D721Med (cell line): ENCODE results near the gene TRPM1.

Experiments
- DNase-seq: peaks from one replicate; pipeline ENCODE4 v3.0.0; 2011; ENCODE audit warnings: low spot score; ENCODE audit not compliant: insufficient read length
- FAIRE-seq: peaks from 2 replicates; lab custom pipeline; 2011; peaks lifted over from hg19 to GRCh38; lab: Jason Lieb, UNC
- TF ChIP-seq, protein P1 (sequence below): IDR thresholded peaks from 2 replicates; pipeline ENCODE4 v1.5.1; 2012; ENCODE audit warnings: mild to moderate bottlenecking, control low read depth; ENCODE audit not compliant: insufficient read depth; ENCODE audit errors: missing control alignments

TRPM1 gene

DNA sequence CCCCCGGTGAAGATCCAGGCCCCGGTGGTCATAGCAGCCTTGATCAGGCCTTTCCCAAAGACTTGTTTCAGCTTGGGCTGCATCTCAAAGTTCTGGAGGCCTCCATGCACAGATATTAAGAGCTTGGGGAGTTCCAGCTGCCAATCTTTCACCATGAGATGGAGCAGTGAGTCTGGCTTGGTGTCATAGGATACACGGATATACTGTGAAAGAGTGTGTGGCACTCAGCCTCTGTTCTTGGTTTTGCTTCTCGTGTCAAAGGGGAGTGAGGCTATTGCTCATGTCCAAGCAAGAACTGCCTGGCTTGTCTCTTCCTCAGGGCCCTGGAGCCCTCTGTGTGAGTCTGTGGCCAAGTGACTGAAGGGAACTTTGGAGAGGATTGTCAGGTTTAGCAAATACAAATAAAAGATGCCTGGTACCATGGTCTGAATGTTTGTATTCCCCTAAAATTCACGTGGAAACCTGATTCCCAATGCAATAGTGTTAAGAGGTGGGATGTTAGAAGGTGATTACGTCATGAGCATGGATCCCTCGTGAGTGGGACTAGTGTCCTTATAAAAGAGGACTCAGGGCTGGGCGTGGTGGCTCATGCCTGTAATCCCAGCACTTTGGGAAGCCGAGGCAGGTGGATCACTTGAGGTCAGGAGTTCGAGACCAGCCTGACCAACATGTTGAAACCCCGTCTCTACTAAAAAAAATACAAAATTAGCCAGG is 33.5 kb downstream of the TRPM1 start:
- TF ChIP-seq, protein P1, sequence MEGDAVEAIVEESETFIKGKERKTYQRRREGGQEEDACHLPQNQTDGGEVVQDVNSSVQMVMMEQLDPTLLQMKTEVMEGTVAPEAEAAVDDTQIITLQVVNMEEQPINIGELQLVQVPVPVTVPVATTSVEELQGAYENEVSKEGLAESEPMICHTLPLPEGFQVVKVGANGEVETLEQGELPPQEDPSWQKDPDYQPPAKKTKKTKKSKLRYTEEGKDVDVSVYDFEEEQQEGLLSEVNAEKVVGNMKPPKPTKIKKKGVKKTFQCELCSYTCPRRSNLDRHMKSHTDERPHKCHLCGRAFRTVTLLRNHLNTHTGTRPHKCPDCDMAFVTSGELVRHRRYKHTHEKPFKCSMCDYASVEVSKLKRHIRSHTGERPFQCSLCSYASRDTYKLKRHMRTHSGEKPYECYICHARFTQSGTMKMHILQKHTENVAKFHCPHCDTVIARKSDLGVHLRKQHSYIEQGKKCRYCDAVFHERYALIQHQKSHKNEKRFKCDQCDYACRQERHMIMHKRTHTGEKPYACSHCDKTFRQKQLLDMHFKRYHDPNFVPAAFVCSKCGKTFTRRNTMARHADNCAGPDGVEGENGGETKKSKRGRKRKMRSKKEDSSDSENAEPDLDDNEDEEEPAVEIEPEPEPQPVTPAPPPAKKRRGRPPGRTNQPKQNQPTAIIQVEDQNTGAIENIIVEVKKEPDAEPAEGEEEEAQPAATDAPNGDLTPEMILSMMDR, result no peak
- no peak for FAIRE-seq
- DNase-seq, result no peak

DNA sequence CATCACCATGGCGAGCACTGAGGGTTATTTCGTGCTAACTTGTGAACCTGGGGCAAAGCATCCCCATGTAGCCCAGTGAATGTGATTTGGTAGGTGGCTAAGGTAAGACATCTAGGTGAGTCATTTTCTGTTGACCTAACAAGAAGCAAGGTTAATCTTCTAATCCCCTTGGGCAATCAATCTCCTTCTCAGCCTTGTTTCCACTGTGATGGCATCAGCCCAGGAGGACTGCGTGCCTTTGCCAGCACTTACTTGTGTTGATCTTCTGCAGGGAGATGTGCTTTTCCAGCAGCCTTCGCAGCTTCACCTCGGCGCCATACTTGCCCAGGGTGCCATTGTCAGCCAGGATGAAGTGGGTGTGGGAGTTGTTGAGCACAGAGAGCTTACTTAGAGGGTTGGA is 35.7 kb downstream of the TRPM1 start:
- FAIRE-seq (no peak), DNase-seq (no peak)
- TF ChIP-seq, protein P1, result no peak

DNA sequence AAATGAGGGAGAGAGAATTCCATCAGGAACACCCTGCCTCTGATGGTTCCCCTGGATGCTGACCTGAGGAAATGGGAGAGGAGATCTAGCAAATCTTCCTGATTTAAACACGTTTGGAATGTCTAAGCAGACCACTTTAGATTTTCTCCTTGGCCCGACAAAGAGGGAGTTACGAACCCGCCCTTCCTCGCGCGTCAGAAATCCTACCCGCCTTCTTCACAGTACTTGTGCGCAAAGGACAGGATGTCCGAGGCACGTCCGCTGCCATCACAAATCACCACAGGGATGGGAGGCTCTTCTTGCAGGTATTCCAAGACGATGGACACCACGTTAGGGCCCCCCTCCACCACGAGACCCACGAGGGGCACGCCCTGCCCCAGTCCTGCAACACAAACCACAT is 38.6 kb downstream of the TRPM1 start:
- TF ChIP-seq, protein P1, result no peak
- FAIRE-seq (no peak), DNase-seq (no peak)

DNA sequence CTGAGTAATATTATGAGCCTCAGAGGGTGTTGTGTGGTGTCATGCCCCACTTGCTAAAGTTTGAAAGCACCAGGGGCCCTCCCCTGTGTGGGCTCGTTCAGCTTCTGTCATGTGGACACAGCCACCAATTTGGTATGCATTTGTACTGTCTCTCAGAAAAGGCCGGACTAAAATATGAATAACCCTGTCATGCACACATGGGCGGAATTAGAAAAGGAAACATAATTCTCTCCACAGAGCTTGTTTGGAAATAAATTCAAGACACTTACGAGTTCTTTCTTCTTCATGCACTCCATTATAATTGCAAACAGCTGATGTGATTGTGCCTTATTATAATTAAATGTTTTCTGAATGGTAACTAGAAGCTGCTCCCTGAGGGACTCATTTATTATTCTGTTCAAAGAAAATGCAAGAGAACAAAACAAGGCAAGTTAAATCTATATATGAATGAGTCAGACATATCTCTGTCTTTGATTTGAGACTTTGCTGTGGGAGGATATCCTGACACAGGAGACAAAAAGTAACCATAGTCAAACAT is 39.1 kb downstream of the TRPM1 start:
- FAIRE-seq, result no peak

DNA sequence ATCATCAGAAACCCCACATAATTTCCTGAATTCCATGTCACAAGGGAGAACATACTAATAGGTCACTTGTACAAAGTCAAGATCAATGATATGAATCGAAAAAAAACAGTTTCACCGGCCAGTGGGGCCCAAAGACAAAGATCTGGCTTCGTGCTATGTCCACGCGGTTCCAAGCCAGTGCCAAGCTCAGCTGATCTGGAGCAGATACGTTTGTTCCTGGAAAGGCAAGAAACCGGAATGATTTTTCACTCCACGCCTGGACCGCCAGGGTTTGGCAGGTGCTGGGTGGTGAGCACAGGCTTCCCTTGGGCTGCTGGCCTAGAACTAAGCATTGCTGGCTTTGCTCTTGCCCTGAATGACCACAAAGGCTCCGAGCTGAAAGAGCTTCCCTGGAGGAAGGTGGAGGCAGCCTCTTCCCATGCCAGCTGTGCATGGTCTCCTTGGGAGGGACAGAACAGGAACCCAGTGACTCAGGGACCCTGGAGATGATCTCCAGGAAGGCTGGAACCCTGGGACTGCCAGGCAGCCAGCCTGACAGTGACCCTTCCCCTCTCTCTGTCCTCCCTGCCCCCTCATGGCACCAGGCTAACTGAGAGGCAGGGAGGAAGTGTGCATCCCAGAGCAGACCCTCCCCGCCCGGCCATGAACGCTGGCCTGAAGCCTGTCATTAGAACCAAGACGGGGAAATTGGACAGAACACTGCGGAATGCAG is 40.9 kb downstream of the TRPM1 start:
- FAIRE-seq, result no peak
- TF ChIP-seq, protein P1, result no peak
- no peak for DNase-seq

More for the DNA sequence above, 39.1 kb downstream of the TRPM1 start:
- DNase-seq, result no peak
- TF ChIP-seq, protein P1, result no peak

DNA sequence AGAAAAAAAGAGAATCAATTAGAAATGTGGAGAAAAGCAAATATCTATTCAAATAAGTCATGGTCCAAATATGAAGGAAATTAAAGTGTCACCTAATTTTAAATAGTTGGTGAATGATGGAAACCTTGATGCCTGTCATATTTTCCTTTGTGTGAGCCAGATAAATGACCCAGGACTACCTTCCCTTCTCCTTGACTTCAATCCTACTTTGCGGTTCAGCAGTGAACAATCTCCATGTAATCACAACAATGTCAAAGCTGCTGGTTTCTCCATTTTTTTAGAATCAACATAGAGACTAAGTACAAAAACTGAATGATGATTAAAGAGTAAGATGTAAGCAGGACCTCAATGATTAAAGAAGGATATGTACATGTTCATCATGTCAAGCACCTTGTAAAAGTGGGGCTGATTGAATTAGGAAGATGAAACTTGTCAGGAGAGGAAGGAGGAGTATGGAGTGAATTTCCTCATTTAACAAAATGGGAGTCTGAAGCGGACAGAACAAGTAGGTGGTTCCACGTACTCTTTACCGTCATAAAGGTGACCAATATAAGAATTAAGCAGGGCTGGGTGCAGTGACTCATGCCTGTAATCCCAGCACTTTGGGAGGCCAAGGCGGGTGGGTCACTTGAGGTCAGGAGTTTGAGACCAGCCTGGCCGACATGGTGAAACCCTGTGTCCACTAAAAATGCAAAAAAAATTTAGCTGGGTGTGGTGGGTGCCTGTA is 43.1 kb downstream of the TRPM1 start:
- FAIRE-seq, result no peak
- TF ChIP-seq, protein P1, result no peak
- no peak for DNase-seq
